GM23338 (cell line): ENCODE data around the gene UVRAG. TPM values are rescaled to one million over a fixed set of nuclear protein-coding genes. Genes with fewer than 3 reads are reported as not detected.

ENCODE experiments used
- ATAC-seq: fragments of 200-7000 bp; cut with Tn5 transposase; 3 replicates; pipeline ENCODE4 v1.9.1; 2020
- DNase-seq: peaks from one replicate; pipeline ENCODE4 v3.0.0-alpha.2; 2015; ENCODE audit warnings: low spot score
- H2AFZ ChIP-seq: fragments of 200-600 bp; sonication (generic); 2 replicates; pipeline ENCODE4 v1.8.0; 2016; ENCODE audit warnings: antibody characterized with exemption, mild to moderate bottlenecking, moderate library complexity
- H3F3A ChIP-seq: fragments of 200-600 bp; sonication (generic); replicated peaks from 2 replicates; pipeline ENCODE4 v1.8.0; 2017; ENCODE audit warnings: antibody characterized with exemption, mixed run types, low read depth
- H3K27ac ChIP-seq: fragments of 200-600 bp; sonication (generic); 2 replicates; pipeline ENCODE4 v1.6.1; 2016; ENCODE audit warnings: low read depth
- H3K27me3 ChIP-seq: fragments of 200-600 bp; sonication (generic); 2 replicates; pipeline ENCODE4 v1.8.0; 2016; ENCODE audit warnings: mild to moderate bottlenecking, mixed run types, moderate library complexity; ENCODE audit not compliant: insufficient read depth
- H3K36me3 ChIP-seq: fragments of 200-600 bp; sonication (generic); 2 replicates; pipeline ENCODE4 v1.8.0; 2016; ENCODE audit warnings: mild to moderate bottlenecking; ENCODE audit not compliant: insufficient read depth
- H3K4me1 ChIP-seq: fragments of 200-600 bp; sonication (generic); 2 replicates; pipeline ENCODE4 v1.8.0; 2016; ENCODE audit warnings: mild to moderate bottlenecking, moderate library complexity; ENCODE audit not compliant: insufficient read depth
- H3K4me2 ChIP-seq: fragments of 200-600 bp; sonication (generic); 2 replicates; pipeline ENCODE4 v1.7.1; 2017; ENCODE audit warnings: mixed run types
- H3K4me3 ChIP-seq: fragments of 200-600 bp; sonication (generic); 2 replicates; pipeline ENCODE4 v1.6.1; 2016; ENCODE audit warnings: mixed run types
- H3K79me2 ChIP-seq: fragments of 200-600 bp; sonication (generic); replicated peaks from 2 replicates; pipeline ENCODE4 v1.8.0; 2017; ENCODE audit warnings: mild to moderate bottlenecking; ENCODE audit not compliant: insufficient read depth
- H3K9me2 ChIP-seq: fragments of 200-600 bp; sonication (generic); 2 replicates; pipeline ENCODE4 v1.8.0; 2017; ENCODE audit not compliant: insufficient read depth
- H4K20me1 ChIP-seq: fragments of 200-600 bp; sonication (generic); replicated peaks from 2 replicates; pipeline ENCODE4 v1.8.0; 2017; ENCODE audit warnings: mild to moderate bottlenecking; ENCODE audit not compliant: insufficient read depth
- H3K27ac Mint-ChIP-seq: 2 replicates; pipeline ENCODE4 v1.8.0; 2020; ENCODE audit warnings: inconsistent platforms, mild to moderate bottlenecking, moderate library complexity, mixed read lengths
- H3K27me3 Mint-ChIP-seq: 3 replicates; pipeline ENCODE4 v1.8.0; 2022; ENCODE audit warnings: low read depth, mild to moderate bottlenecking, moderate library complexity, mixed read lengths, inconsistent platforms; ENCODE audit not compliant: insufficient read depth, poor library complexity
- H3K36me3 Mint-ChIP-seq: 3 replicates; pipeline ENCODE4 v1.8.0; 2021; ENCODE audit warnings: low read depth, mild to moderate bottlenecking, inconsistent platforms, moderate library complexity, mixed read lengths
- H3K4me1 Mint-ChIP-seq: 3 replicates; pipeline ENCODE4 v1.8.0; 2020; ENCODE audit warnings: mild to moderate bottlenecking, inconsistent platforms, mixed read lengths
- H3K4me3 Mint-ChIP-seq: 3 replicates; pipeline ENCODE4 v1.8.0; 2021; ENCODE audit warnings: moderate library complexity, mild to moderate bottlenecking, inconsistent platforms, mixed read lengths
- H3K9me3 Mint-ChIP-seq: 3 replicates; pipeline ENCODE4 v1.8.0; 2020; ENCODE audit warnings: moderate library complexity, mild to moderate bottlenecking, inconsistent platforms, mixed read lengths
- CREB1 ChIP-seq: fragments of 250-450 bp; sonication (Bioruptor Pico); IDR thresholded peaks from 2 replicates; pipeline ENCODE4 v1.5.0; 2020; ENCODE audit warnings: low read depth, mild to moderate bottlenecking, moderate library complexity
- EZH2 ChIP-seq: fragments of 200-600 bp; sonication (generic); IDR thresholded peaks from one replicate; pipeline ENCODE4 v1.8.0; 2017; ENCODE audit warnings: antibody characterized with exemption, mild to moderate bottlenecking, low read depth; ENCODE audit not compliant: unreplicated experiment
- EZH2phosphoT487 ChIP-seq: fragments of 200-600 bp; sonication (generic); IDR thresholded peaks from one replicate; pipeline ENCODE4 v1.8.1; 2018; ENCODE audit warnings: antibody characterized with exemption; ENCODE audit not compliant: unreplicated experiment
- JUNB ChIP-seq: IDR thresholded peaks from one replicate; pipeline ENCODE4 v1.6.1; 2016; ENCODE audit warnings: antibody characterized with exemption; ENCODE audit not compliant: unreplicated experiment
- NANOG ChIP-seq: IDR thresholded peaks from 2 replicates; pipeline ENCODE4 v1.6.1; 2016; ENCODE audit warnings: antibody characterized with exemption, borderline replicate concordance
- POLR2AphosphoS5 ChIP-seq: IDR thresholded peaks from 2 replicates; pipeline ENCODE4 v1.6.1; 2016; ENCODE audit warnings: antibody characterized with exemption, low read depth
- STAT1 ChIP-seq: IDR thresholded peaks from one replicate; pipeline ENCODE4 v1.6.1; 2016; ENCODE audit warnings: antibody characterized with exemption; ENCODE audit not compliant: unreplicated experiment
- ZNF114 ChIP-seq: fragments of 250-450 bp; sonication (Bioruptor Pico); IDR thresholded peaks from 2 replicates; pipeline ENCODE4 v1.5.0; 2020; ENCODE audit warnings: mild to moderate bottlenecking, moderate library complexity
- ZNF331 ChIP-seq: fragments of 250-450 bp; sonication (Bioruptor Pico); IDR thresholded peaks from 2 replicates; pipeline ENCODE4 v1.5.0; 2020; ENCODE audit warnings: low read depth, mild to moderate bottlenecking, moderate library complexity
- polyA plus RNA-seq: library from polyadenylated mRNA; unstranded; fragments of >200 nt; fragmentation: Nextera tagmentation; extraction: Ambion mirVana; gene quantifications from 2 replicates; pipeline ENCODE4 v1.2.1, GENCODE V29; 2016
- total RNA-seq: library from RNA; depleted of rRNA; stranded (reverse); fragments of >200 nt; shearing (Covaris generic); gene quantifications from 2 replicates; pipeline ENCODE4 v1.2.3, GENCODE V29; 2014
- TF ChIP-seq, protein P1 (sequence below): IDR thresholded peaks from 2 replicates; pipeline ENCODE4 v1.6.1; 2016; ENCODE audit warnings: antibody characterized with exemption
- TF ChIP-seq, protein P2 (sequence below): fragments of 250-450 bp; sonication (Bioruptor Pico); IDR thresholded peaks from 2 replicates; pipeline ENCODE4 v1.5.0; 2020; ENCODE audit warnings: mild to moderate bottlenecking, moderate library complexity
- TF ChIP-seq, protein P3 (sequence below): IDR thresholded peaks from one replicate; pipeline ENCODE4 v1.6.1; 2018; ENCODE audit warnings: antibody characterized with exemption; ENCODE audit not compliant: unreplicated experiment
- TF ChIP-seq, protein P4 (sequence below), 2 experiments: fragments of 200-600 bp in 1 of 2; sonication (generic) in 1 of 2; conservative IDR thresholded peaks; 2 replicates each; pipeline versions ENCODE4 v1.5.1 to v1.6.1; 2016 to 2017; ENCODE audit warnings: antibody characterized with exemption in 2 of 2, low read depth in 2 of 2, mild to moderate bottlenecking in 2 of 2, moderate library complexity in 1 of 2

Gene UVRAG
- total and polyA plus RNA-seq, 2 experiments from 2014 or later: 15.3 to 17.4 TPM

DNA sequence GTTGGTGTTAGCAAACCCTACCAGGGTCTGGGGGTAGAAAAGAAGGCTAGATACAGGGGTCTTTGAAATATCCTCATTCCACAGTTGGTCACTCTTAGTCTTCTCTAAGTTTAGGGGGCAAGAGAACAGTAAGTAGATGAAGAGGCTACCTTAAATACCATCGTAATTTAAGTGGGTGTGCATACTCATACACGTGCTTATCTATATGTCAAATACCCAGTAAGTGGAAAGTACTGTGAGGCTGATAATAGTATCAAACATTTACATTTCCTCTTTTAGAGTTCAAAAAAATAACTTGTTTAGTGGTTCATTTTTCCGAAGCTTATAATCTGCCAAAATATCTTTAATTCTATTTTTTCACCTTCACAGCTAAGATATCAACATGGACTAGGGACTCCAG lies 300.5 kb downstream of the UVRAG start:
- H3K4me1 Mint-ChIP-seq: peaks cover 2% of the 10 kb centered on the region; the same call in 2 of the 3 replicates
- H3K9me2 ChIP-seq: no peaks in the 10 kb centered on the region
- no peak for TF ChIP-seq JUNB
- TF ChIP-seq ZNF331: no peak
- TF ChIP-seq POLR2AphosphoS5: no peak
- TF ChIP-seq EZH2: no peak
- TF ChIP-seq STAT1: no peak
- TF ChIP-seq, protein P1, sequence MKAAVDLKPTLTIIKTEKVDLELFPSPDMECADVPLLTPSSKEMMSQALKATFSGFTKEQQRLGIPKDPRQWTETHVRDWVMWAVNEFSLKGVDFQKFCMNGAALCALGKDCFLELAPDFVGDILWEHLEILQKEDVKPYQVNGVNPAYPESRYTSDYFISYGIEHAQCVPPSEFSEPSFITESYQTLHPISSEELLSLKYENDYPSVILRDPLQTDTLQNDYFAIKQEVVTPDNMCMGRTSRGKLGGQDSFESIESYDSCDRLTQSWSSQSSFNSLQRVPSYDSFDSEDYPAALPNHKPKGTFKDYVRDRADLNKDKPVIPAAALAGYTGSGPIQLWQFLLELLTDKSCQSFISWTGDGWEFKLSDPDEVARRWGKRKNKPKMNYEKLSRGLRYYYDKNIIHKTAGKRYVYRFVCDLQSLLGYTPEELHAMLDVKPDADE: no peak
- TF ChIP-seq, protein P2, sequence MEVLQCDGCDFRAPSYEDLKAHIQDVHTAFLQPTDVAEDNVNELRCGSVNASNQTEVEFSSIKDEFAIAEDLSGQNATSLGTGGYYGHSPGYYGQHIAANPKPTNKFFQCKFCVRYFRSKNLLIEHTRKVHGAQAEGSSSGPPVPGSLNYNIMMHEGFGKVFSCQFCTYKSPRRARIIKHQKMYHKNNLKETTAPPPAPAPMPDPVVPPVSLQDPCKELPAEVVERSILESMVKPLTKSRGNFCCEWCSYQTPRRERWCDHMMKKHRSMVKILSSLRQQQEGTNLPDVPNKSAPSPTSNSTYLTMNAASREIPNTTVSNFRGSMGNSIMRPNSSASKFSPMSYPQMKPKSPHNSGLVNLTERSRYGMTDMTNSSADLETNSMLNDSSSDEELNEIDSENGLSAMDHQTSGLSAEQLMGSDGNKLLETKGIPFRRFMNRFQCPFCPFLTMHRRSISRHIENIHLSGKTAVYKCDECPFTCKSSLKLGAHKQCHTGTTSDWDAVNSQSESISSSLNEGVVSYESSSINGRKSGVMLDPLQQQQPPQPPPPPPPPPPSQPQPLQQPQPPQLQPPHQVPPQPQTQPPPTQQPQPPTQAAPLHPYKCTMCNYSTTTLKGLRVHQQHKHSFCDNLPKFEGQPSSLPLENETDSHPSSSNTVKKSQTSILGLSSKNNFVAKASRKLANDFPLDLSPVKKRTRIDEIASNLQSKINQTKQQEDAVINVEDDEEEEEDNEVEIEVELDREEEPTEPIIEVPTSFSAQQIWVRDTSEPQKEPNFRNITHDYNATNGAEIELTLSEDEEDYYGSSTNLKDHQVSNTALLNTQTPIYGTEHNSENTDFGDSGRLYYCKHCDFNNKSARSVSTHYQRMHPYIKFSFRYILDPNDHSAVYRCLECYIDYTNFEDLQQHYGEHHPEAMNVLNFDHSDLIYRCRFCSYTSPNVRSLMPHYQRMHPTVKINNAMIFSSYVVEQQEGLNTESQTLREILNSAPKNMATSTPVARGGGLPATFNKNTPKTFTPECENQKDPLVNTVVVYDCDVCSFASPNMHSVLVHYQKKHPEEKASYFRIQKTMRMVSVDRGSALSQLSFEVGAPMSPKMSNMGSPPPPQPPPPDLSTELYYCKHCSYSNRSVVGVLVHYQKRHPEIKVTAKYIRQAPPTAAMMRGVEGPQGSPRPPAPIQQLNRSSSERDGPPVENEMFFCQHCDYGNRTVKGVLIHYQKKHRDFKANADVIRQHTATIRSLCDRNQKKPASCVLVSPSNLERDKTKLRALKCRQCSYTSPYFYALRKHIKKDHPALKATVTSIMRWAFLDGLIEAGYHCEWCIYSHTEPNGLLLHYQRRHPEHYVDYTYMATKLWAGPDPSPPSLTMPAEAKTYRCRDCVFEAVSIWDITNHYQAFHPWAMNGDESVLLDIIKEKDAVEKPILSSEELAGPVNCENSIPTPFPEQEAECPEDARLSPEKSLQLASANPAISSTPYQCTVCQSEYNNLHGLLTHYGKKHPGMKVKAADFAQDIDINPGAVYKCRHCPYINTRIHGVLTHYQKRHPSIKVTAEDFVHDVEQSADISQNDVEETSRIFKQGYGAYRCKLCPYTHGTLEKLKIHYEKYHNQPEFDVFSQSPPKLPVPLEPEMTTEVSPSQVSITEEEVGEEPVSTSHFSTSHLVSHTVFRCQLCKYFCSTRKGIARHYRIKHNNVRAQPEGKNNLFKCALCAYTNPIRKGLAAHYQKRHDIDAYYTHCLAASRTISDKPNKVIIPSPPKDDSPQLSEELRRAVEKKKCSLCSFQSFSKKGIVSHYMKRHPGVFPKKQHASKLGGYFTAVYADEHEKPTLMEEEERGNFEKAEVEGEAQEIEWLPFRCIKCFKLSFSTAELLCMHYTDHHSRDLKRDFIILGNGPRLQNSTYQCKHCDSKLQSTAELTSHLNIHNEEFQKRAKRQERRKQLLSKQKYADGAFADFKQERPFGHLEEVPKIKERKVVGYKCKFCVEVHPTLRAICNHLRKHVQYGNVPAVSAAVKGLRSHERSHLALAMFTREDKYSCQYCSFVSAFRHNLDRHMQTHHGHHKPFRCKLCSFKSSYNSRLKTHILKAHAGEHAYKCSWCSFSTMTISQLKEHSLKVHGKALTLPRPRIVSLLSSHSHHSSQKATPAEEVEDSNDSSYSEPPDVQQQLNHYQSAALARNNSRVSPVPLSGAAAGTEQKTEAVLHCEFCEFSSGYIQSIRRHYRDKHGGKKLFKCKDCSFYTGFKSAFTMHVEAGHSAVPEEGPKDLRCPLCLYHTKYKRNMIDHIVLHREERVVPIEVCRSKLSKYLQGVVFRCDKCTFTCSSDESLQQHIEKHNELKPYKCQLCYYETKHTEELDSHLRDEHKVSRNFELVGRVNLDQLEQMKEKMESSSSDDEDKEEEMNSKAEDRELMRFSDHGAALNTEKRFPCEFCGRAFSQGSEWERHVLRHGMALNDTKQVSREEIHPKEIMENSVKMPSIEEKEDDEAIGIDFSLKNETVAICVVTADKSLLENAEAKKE (CRISPR knock-in tag): no peak
- no peak for TF ChIP-seq EZH2phosphoT487
- no peak for TF ChIP-seq CREB1 (CRISPR knock-in tag)
- TF ChIP-seq, protein P3, sequence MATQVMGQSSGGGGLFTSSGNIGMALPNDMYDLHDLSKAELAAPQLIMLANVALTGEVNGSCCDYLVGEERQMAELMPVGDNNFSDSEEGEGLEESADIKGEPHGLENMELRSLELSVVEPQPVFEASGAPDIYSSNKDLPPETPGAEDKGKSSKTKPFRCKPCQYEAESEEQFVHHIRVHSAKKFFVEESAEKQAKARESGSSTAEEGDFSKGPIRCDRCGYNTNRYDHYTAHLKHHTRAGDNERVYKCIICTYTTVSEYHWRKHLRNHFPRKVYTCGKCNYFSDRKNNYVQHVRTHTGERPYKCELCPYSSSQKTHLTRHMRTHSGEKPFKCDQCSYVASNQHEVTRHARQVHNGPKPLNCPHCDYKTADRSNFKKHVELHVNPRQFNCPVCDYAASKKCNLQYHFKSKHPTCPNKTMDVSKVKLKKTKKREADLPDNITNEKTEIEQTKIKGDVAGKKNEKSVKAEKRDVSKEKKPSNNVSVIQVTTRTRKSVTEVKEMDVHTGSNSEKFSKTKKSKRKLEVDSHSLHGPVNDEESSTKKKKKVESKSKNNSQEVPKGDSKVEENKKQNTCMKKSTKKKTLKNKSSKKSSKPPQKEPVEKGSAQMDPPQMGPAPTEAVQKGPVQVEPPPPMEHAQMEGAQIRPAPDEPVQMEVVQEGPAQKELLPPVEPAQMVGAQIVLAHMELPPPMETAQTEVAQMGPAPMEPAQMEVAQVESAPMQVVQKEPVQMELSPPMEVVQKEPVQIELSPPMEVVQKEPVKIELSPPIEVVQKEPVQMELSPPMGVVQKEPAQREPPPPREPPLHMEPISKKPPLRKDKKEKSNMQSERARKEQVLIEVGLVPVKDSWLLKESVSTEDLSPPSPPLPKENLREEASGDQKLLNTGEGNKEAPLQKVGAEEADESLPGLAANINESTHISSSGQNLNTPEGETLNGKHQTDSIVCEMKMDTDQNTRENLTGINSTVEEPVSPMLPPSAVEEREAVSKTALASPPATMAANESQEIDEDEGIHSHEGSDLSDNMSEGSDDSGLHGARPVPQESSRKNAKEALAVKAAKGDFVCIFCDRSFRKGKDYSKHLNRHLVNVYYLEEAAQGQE: no peak
- TF ChIP-seq ZNF114 (CRISPR knock-in tag): no peak
- TF ChIP-seq, protein P4, sequence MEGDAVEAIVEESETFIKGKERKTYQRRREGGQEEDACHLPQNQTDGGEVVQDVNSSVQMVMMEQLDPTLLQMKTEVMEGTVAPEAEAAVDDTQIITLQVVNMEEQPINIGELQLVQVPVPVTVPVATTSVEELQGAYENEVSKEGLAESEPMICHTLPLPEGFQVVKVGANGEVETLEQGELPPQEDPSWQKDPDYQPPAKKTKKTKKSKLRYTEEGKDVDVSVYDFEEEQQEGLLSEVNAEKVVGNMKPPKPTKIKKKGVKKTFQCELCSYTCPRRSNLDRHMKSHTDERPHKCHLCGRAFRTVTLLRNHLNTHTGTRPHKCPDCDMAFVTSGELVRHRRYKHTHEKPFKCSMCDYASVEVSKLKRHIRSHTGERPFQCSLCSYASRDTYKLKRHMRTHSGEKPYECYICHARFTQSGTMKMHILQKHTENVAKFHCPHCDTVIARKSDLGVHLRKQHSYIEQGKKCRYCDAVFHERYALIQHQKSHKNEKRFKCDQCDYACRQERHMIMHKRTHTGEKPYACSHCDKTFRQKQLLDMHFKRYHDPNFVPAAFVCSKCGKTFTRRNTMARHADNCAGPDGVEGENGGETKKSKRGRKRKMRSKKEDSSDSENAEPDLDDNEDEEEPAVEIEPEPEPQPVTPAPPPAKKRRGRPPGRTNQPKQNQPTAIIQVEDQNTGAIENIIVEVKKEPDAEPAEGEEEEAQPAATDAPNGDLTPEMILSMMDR (conservative IDR thresholded peaks at IDR 0.05; ENCODE audit: low read depth in 2 of 2): no peak
- TF ChIP-seq NANOG: no peak
- no peaks in the 10 kb centered on the region for H4K20me1 ChIP-seq
- no peaks in the 10 kb centered on the region for H3K79me2 ChIP-seq
- no peaks in the 10 kb centered on the region for H3K27me3 ChIP-seq
- H3K4me3 ChIP-seq: no peak overlapping the region
- H2AFZ ChIP-seq: no peak overlapping the region
- ATAC-seq (no peak), DNase-seq (no peak)
- no peaks in the 10 kb centered on the region; the same call in 2 of the 3 replicates for H3K36me3 Mint-ChIP-seq
- H3K9me3 Mint-ChIP-seq: no peaks in the 10 kb centered on the region
- no peak overlapping the region for H3K27ac Mint-ChIP-seq
- H3K4me2 ChIP-seq: no peak overlapping the region
- no peak overlapping the region for H3K4me3 Mint-ChIP-seq
- H3F3A ChIP-seq: no peaks in the 10 kb centered on the region
- H3K36me3 ChIP-seq: no peaks in the 10 kb centered on the region
- H3K27me3 Mint-ChIP-seq: no peaks in the 10 kb centered on the region
- no peak overlapping the region for H3K27ac ChIP-seq
- H3K4me1 ChIP-seq: peaks cover 15% of the 10 kb centered on the region
